CD4-positive, alpha-beta T cell treated with Interferon gamma for 1 hour (primary cell): ENCODE results near the gene PAQR3.
"Not testable (repeated sequence)": the region's sequence is repeated elsewhere in the genome, so short reads cannot be mapped to it uniquely, and the experiment has no call there.

Experiments
- DNase-seq: peaks from one replicate; pipeline ENCODE4 v3.0.0-alpha.2; 2020

Gene PAQR3

GRCh38 chr4:78923464-78924312 is 15.6 kb downstream of the PAQR3 start:
- DNase-seq, result no peak

- DNase-seq, result no peak
Observed at GRCh38 chr4:78922207-78922606, 17.0 kb downstream of the PAQR3 start.

DNA sequence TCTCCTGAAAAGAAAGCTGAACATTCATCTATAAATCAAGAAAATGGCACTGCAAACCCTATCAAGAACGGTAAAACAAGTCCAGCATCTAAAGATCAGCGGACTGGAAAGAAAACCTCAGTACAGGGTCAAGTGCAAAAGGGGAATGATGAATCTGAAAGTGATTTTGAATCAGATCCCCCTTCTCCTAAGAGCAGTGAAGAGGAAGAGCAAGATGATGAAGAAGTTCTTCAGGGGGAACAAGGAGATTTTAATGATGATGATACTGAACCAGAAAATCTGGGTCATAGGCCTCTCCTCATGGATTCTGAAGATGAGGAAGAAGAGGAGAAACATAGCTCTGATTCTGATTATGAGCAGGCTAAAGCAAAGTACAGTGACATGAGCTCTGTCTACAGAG is 28.6 kb downstream of the PAQR3 start:
- DNase-seq, result no peak

GRCh38 chr4:78908974-78909373 is 30.3 kb downstream of the PAQR3 start:
- DNase-seq, result not testable (repeated sequence)

DNA sequence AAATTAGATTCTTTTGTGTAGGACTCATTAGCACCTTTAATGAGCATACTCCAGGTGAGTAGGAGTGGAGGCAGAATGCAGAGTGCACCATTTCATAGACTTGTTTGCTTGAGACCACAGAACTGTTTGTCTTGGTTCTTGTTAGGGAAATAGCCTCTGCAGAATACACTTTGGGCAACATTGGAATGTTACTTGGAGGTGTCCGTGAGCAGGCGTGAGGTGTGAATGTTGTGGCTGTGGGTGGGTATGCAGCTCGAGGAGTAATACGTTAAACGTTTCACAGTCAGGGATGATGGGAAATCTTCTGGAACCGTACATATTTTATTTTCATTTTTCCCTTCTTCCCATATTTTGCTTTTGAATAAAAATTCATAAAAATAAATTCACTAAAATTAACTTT is 31.6 kb downstream of the PAQR3 start:
- DNase-seq, result no peak

GRCh38 chr4:78904143-78904542 is 35.1 kb downstream of the PAQR3 start:
- no peak for DNase-seq

DNA sequence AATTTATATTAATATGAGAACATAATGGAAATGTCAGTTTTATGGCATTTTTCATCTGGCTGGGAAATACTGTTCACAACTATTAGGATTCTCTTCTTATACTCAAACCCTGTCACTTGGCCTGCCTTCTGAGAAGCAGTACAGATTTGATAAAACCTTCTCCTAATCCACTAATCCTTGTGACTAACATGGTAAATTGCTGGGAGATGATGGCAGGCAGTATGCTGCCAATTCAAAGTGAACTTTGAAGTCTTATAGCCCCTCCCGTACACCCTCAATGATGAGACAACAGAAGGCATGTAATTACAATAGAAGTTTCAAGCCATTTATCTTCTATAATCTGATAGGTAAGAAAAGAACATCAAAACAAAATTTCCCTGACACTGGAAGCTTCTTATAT is 36.9 kb downstream of the PAQR3 start:
- no peak for DNase-seq

GRCh38 chr4:78901882-78902281 is 37.4 kb downstream of the PAQR3 start:
- no peak for DNase-seq

DNA sequence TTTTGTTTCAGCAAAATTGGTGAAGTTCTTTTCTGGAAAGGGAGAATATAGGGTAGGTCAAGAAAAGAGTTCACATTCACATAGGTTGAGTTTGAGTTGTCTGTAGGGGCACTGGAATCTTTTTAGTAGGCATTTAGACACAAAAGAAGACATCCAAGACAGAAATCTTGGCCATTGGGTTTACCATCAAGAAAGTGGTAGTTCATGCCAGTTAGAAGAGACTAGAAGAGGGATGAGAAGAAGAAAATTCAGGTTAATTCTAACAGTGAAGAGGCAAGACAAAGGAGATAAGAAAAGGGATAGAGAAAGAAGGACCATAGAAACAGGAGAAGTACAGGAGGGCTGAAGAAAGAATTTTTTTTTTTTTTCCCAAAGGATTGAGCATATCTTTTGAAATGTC is 39.9 kb downstream of the PAQR3 start:
- no peak for DNase-seq

GRCh38 chr4:78889955-78890354 is 49.3 kb downstream of the PAQR3 start:
- no peak for DNase-seq

GRCh38 chr4:78885598-78885997 is 53.6 kb downstream of the PAQR3 start:
- DNase-seq, result no peak

GRCh38 chr4:78880874-78881492 is 58.3 kb downstream of the PAQR3 start:
- no peak for DNase-seq

DNA sequence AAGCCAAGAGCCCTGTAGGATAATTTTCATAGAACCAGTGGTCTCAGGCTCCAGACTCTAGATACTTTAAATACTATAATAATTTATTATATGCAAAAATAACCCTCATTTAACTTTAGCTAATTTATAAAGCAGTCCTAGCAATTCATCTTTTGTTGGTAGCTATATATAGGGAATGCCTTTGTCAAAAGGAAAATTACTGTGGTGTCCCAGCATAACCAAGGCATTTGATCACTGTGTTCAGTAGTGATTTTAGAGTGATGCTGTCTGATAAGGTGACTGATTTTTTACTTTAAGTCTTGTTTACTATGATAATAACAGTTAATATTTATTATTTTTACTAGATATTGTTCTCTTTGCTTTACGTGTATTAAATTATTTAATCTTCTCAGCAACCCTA is 61.2 kb downstream of the PAQR3 start:
- no peak for DNase-seq

DNA sequence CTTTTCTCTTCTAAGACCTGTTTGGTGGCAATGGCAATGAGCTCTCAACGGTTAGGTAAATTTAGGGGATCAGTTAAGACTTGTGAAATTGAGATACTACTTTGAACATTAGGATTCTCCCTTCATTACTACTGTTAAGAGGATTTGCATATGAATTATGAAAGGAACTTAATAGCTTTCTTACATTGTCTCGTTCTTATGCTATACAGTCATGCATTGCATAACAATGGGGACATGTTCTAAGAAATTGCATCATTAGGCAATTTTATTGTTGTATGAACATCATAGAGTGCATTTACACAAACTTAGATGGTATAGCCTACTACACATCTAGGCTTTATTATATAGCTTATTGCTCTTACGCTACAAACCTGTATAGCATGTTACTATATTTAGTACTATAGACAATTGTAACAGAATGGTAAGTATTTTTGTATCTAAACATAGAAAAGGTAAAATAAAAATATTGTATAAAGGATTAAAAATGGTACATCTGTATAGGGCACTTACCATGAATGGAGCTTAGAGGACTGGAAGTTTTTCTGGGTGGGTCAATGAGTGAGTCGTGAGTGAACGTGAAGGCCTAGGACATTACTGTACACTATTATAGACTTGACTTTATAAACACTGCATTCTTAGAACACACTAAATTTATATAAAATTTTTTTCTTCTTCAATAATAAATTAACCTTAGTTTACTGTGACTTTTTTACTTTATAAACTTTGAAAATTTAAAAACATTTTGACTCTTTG is 62.5 kb downstream of the PAQR3 start:
- no peak for DNase-seq

- DNase-seq, result no peak
Observed at GRCh38 chr4:78870056-78870455, 69.2 kb downstream of the PAQR3 start.

DNA sequence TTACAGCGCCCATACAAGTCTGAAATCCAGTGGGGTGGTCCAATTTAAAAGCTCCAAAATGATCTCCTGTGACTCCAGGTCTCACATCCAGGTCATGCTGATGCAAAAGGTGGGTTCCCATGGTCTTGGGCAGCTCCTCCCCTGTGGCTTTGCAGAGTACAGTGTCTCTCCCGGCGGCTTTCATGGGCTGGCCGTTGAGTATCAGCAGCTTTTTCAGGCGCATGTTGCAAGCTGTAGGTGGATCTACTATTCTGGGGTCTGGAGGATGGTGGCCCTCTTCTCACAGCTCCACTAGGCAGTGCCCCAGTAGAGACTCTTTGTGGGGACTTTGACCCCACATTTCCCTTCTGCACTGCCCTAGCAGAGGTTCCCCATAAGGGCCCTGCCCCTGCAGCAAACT is 70.5 kb downstream of the PAQR3 start:
- DNase-seq, result not testable (repeated sequence)

DNA sequence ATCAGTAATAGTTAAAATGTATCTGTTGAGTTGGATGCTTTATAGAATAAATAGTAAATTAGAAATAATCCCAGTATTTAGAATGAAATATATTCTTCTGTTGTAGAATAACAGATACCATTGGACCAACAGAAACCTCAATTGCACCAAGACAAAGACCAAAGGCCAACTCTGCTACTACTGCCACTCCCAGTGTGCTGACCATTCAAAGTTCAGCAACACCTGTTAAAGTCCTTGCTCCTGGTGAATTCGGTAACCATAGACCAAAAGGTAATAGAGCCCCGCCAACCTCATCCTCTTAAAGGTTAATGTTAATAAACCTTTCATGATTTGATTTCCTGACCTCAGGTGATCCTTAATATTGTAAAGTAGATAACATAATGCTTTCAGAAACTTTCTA is 73.8 kb downstream of the PAQR3 start:
- DNase-seq, result no peak

GRCh38 chr4:78864405-78865024 is 74.7 kb downstream of the PAQR3 start:
- no peak for DNase-seq

DNA sequence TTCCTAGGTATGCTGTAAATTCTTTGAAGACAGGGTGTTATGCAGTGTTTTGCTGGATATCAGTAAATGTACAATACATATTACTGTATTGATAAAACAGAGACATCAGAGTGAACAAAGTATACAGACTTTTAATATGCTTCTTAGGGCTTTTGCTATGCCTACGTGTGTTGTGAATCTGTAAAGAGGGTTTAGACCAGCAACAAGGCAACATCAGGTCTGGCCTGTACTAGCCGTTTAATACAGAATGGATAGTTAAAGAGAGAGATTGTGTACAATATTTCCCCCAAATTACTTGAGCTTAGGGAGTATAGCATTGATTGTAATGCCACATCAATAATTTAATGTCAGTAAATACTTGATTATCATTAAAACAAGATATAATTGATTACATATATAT is 75.2 kb downstream of the PAQR3 start:
- DNase-seq, result no peak

DNA sequence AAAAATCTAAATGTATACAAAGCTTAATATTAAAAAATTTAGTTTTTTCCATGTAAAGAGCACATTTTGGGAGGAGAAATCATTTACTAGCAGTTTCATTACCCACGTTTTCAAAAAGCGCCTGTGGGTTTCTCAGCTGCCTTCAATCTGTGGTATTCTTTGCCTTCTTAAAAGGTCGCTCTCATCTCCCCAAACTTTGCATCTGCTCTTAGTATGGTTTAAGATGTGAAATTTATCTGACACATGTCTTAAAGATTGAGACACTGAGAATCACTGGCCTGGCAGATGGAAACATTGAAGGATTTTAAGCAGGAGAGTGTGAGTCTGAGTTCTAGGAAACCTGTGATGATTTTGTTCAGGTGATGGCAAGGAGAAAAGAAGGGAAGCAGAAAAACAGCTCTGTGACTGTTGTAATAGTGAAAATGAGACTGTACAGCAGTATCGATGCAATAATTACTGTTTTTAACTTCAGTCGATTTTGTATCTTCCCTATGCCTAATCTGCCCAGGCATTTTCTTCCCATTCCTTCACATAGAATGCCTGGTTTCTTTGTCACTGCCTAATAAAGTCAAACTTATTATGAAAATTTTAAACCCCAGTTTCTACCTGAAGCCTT is 75.9 kb downstream of the PAQR3 start:
- DNase-seq, result no peak

DNA sequence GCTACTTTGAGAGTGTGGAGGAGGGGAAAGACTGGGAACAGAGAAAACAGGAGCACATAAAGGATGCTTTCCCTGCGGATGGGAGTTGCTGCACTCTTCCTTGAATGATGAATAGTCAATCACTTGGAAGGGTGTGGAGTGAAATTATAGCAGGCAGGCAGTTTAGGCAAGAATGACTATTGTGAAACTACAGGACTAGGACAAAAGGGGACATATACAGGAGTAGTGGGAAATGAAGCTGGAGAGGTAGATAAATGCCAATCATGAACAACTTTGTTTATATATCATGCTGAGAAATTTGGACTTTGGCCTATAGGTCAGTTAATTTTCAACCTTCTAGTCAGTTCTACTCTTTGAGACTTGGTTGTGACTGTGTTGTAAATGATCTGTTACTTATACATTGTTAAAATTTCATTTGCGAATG is 76.9 kb downstream of the PAQR3 start:
- DNase-seq, result no peak
